Endothelial cell (in vitro differentiated cells): ENCODE results near the gene NKAIN4. TPM values are rescaled to one million over a fixed set of nuclear protein-coding genes. Genes with fewer than 3 reads are reported as not detected.

Experiments used
- DNase-seq: peaks from one replicate; pipeline ENCODE4 v3.0.0; 2021; ENCODE audit warnings: low spot score
- H3K27ac Mint-ChIP-seq: one replicate; pipeline ENCODE4 v1.8.0; 2021; ENCODE audit warnings: mixed read lengths, inconsistent platforms; ENCODE audit not compliant: unreplicated experiment
- H3K27me3 Mint-ChIP-seq: one replicate; pipeline ENCODE4 v1.8.0; 2021; ENCODE audit warnings: mild to moderate bottlenecking, moderate library complexity, mixed read lengths, inconsistent platforms; ENCODE audit not compliant: unreplicated experiment
- H3K36me3 Mint-ChIP-seq: one replicate; pipeline ENCODE4 v1.8.0; 2021; ENCODE audit warnings: mild to moderate bottlenecking, low read depth, mixed read lengths, inconsistent platforms; ENCODE audit not compliant: unreplicated experiment
- H3K4me1 Mint-ChIP-seq: one replicate; pipeline ENCODE4 v1.8.0; 2021; ENCODE audit warnings: mild to moderate bottlenecking, mixed read lengths, inconsistent platforms; ENCODE audit not compliant: unreplicated experiment
- H3K4me3 Mint-ChIP-seq: one replicate; pipeline ENCODE4 v1.8.0; 2021; ENCODE audit warnings: mild to moderate bottlenecking, mixed read lengths, inconsistent platforms; ENCODE audit not compliant: unreplicated experiment
- H3K9me3 Mint-ChIP-seq: one replicate; pipeline ENCODE4 v1.8.0; 2021; ENCODE audit warnings: mixed read lengths, inconsistent platforms; ENCODE audit not compliant: unreplicated experiment
- CTCF ChIP-seq: fragments of 200-600 bp; sonication (generic); IDR thresholded peaks from one replicate; pipeline ENCODE4 v1.5.0; 2021; ENCODE audit warnings: antibody characterized with exemption; ENCODE audit not compliant: unreplicated experiment
- total RNA-seq: library from RNA; stranded (reverse); fragmentation: NEBNext Ultra II Directional; extraction: Animal tissue kit (Norgen Biotek cat#: 25700); gene quantifications from one replicate; pipeline ENCODE4 v1.2.1, GENCODE V29; 2021; ENCODE audit not compliant: unreplicated experiment

NKAIN4 gene
- total RNA-seq, 1 donor from 2014 or later = 3.3 TPM

- no peaks in the 10 kb centered on the region for H3K27me3 Mint-ChIP-seq
- TF ChIP-seq CTCF = no peak
- H3K9me3 Mint-ChIP-seq = no peaks in the 10 kb centered on the region
- H3K36me3 Mint-ChIP-seq = no peaks in the 10 kb centered on the region
- no peaks in the 10 kb centered on the region for H3K4me1 Mint-ChIP-seq
- no peak for DNase-seq
- no peak overlapping the region for H3K27ac Mint-ChIP-seq
- H3K4me3 Mint-ChIP-seq = no peak overlapping the region
Measured at GRCh38 chr20:63295018-63295417, 40.8 kb upstream of the NKAIN4 start.

GRCh38 chr20:63294536-63294900, 40.3 kb upstream of the NKAIN4 start:
- no peaks in the 10 kb centered on the region for H3K4me1 Mint-ChIP-seq
- DNase-seq = no peak
- no peak for TF ChIP-seq CTCF
- no peaks in the 10 kb centered on the region for H3K9me3 Mint-ChIP-seq
- no peaks in the 10 kb centered on the region for H3K36me3 Mint-ChIP-seq
- no peak overlapping the region for H3K4me3 Mint-ChIP-seq
- no peak overlapping the region for H3K27ac Mint-ChIP-seq
- H3K27me3 Mint-ChIP-seq = no peaks in the 10 kb centered on the region

GRCh38 chr20:63293871-63294535, 39.7 kb upstream of the NKAIN4 start:
- no peak for DNase-seq
- Mint-ChIP-seq H3K36me3 (no peaks in the 10 kb centered on the region), H3K4me1 (no peaks in the 10 kb centered on the region), H3K27ac (no peak overlapping the region), H3K27me3 (no peaks in the 10 kb centered on the region), H3K9me3 (no peaks in the 10 kb centered on the region), H3K4me3 (no peak overlapping the region)
- TF ChIP-seq CTCF = no peak

- H3K27ac Mint-ChIP-seq = no peak overlapping the region
- no peaks in the 10 kb centered on the region for H3K36me3 Mint-ChIP-seq
- TF ChIP-seq CTCF = no peak
- DNase-seq = no peak
- H3K27me3 Mint-ChIP-seq = no peaks in the 10 kb centered on the region
- H3K4me3 Mint-ChIP-seq = no peak overlapping the region
- H3K4me1 Mint-ChIP-seq = no peaks in the 10 kb centered on the region
- no peaks in the 10 kb centered on the region for H3K9me3 Mint-ChIP-seq
Measured at GRCh38 chr20:63293456-63293855, 39.2 kb upstream of the NKAIN4 start.

DNA sequence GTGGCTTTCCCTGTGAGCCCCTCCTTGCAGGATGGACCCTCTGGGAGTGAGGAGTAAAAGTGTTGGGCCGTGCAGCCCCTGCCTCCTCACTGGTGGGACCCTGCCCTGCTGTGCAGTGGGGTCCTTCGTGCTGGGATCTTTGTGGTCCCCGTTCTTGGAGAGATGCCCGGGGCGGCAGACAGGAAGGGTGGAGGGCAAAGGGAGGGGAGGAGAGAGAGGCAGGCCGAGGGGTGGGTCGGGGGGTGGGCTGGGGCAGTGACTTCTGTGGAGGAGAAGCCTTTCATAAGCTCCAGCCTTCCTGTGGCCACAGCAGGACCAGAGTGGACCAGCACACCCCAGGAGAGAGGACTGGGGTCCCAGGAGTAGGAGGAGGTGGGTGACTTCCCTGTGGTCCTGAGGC, 38.6 kb upstream of the NKAIN4 start, which contains the start of gene COL20A1:
TSS of gene COL20A1 (plus strand) at position 283 of the 400 bp plus-strand sequence. CDS start 1,922 bp downstream, outside the sequence.
- no peaks in the 10 kb centered on the region for H3K27me3 Mint-ChIP-seq
- no peak for TF ChIP-seq CTCF
- peaks cover 4% of the 10 kb centered on the region for H3K36me3 Mint-ChIP-seq
- no peaks in the 10 kb centered on the region for H3K9me3 Mint-ChIP-seq
- no peak for DNase-seq
- H3K27ac Mint-ChIP-seq = no peak within 1 kb of the TSS
- no peak within 1 kb of the TSS for H3K4me3 Mint-ChIP-seq
- no peaks in the 10 kb centered on the region for H3K4me1 Mint-ChIP-seq
